SK-N-SH (cell line): ENCODE data around the gene LEPROT.

ENCODE experiments used
- CHD2 ChIP-seq: fragments of 150-350 bp; IDR thresholded peaks from 2 replicates; pipeline ENCODE4 v1.6.1; 2018; ENCODE audit warnings: low read length; ENCODE audit not compliant: partially characterized antibody
- POLR2AphosphoS5 ChIP-seq: IDR thresholded peaks from 2 replicates; pipeline ENCODE4 v1.6.1; 2012; ENCODE audit warnings: low read depth, low read length
- RXRA ChIP-seq: IDR thresholded peaks from 2 replicates; pipeline ENCODE4 v1.4.0; 2012; ENCODE audit warnings: low read depth, mild to moderate bottlenecking, borderline replicate concordance
- SIN3A ChIP-seq: IDR thresholded peaks from 2 replicates; pipeline ENCODE4 v1.6.1; 2012; ENCODE audit warnings: low read depth, mild to moderate bottlenecking, low read length, moderate library complexity, borderline replicate concordance
- TCF12 ChIP-seq: IDR thresholded peaks from 2 replicates; pipeline ENCODE4 v1.4.0; 2012
- TF ChIP-seq, protein P1 (sequence below): fragments of 200-600 bp; sonication (generic); IDR thresholded peaks from 2 replicates; pipeline ENCODE4 v1.6.1; 2017; ENCODE audit warnings: antibody characterized with exemption, mild to moderate bottlenecking, moderate library complexity

DNA sequence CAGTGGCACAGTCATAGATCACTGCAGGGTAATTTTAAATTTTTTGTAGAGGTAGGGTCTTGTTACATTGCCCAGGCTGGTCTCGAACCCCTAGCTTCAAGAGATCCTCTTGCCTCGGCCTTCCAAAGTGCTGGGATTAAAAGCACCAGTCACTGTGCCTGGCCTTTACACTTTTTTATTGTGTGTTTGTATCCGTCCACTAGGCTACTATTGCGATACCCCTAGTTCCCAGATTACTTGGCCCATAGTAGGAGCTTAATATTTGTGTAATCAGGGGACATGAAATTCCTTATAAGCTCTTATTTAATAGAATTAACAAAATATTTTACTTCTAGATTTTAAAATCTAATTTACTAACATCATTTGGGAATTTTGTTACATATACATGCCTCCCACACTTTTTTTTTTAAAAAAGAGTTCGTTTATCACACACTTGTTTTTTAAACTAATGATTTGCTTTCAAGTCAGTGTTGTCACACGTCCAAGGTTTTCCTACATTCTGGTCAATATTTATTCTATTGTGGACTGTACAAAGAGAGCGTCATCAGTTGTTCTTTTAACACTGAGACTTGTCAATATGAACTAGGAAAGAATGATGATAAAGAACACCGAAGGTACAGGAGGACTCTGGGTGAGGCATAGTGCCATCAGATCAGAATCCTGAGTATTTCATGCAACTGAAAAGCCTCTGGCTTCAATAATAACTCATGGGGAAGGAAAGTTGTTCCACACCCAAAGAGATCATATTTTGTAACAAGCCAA is 63.7 kb downstream of the LEPROT start:
- TF ChIP-seq CHD2: no peak
- TF ChIP-seq SIN3A: no peak
- TF ChIP-seq, protein P1, sequence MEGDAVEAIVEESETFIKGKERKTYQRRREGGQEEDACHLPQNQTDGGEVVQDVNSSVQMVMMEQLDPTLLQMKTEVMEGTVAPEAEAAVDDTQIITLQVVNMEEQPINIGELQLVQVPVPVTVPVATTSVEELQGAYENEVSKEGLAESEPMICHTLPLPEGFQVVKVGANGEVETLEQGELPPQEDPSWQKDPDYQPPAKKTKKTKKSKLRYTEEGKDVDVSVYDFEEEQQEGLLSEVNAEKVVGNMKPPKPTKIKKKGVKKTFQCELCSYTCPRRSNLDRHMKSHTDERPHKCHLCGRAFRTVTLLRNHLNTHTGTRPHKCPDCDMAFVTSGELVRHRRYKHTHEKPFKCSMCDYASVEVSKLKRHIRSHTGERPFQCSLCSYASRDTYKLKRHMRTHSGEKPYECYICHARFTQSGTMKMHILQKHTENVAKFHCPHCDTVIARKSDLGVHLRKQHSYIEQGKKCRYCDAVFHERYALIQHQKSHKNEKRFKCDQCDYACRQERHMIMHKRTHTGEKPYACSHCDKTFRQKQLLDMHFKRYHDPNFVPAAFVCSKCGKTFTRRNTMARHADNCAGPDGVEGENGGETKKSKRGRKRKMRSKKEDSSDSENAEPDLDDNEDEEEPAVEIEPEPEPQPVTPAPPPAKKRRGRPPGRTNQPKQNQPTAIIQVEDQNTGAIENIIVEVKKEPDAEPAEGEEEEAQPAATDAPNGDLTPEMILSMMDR: no peak
- no peak for TF ChIP-seq RXRA
- no peak for TF ChIP-seq TCF12
- no peak for TF ChIP-seq POLR2AphosphoS5
